GM12878 (cell line): ENCODE results near the gene GCNT1. TPM values are rescaled to one million over a fixed set of nuclear protein-coding genes. Genes with fewer than 3 reads are reported as not detected.

Experiments used
- ATAC-seq: fragments of 200-7000 bp; cut with Tn5 transposase; 3 replicates; pipeline ENCODE4 v1.9.1; 2020; ENCODE audit warnings: mild to moderate bottlenecking, moderate library complexity
- BruUV-seq: library from RNA; stranded (reverse); fragments of 400-500 nt; replicated peaks from 2 replicates; lab custom pipeline; 2021; lab: Mats Ljungman, UMichigan
- CTCF ChIA-PET: fragments of 300-600 bp; sonication (Branson Sonifier 250); formaldehyde crosslinking; extraction: SDS; loops from one replicate; lab custom pipeline; 2021; ENCODE audit warnings: inconsistent platforms; lab: Yijun Ruan, JAX
- POLR2A ChIA-PET: fragments of 350-600 bp; formaldehyde crosslinking; extraction: SDS; loops from one replicate; lab custom pipeline; 2021; ENCODE audit warnings: inconsistent platforms; lab: Charles Lee
- RAD21 ChIA-PET: fragments of 300-600 bp; sonication (Branson Sonifier 250); formaldehyde crosslinking; loops from one replicate; lab custom pipeline; 2023; ENCODE audit warnings: antibody characterized with exemption; ENCODE audit not compliant: unreplicated experiment; lab: Charles Lee
- SMC1A ChIA-PET: fragments of 300-600 bp; sonication (Branson Sonifier 250); formaldehyde crosslinking; loops from one replicate; lab custom pipeline; 2023; ENCODE audit not compliant: unreplicated experiment, uncharacterized antibody; lab: Charles Lee
- DNase-seq: peaks from one replicate; pipeline ENCODE4 v3.0.0-alpha.2; 2011; ENCODE audit warnings: low read depth, low spot score
- FAIRE-seq: peaks from 3 replicates; lab custom pipeline; 2011; peaks lifted over from hg19 to GRCh38; lab: Jason Lieb, UNC
- H2AFZ ChIP-seq: 2 replicates; pipeline ENCODE4 v1.6.0; 2011; ENCODE audit warnings: low read depth, low read length, control low read depth; ENCODE audit not compliant: control insufficient read depth
- H3K27ac ChIP-seq: 2 replicates; pipeline ENCODE4 v1.5.1; 2011; ENCODE audit warnings: control low read depth; ENCODE audit not compliant: control insufficient read depth, insufficient read depth
- H3K27me3 ChIP-seq, 2 experiments: replicated peaks in 1 of 2; 2 replicates each; pipeline versions ENCODE4 v1.6.0 to v1.6.1; 2011; ENCODE audit warnings: low read length in 1 of 2; ENCODE audit not compliant: control insufficient read depth in 2 of 2, insufficient read depth in 2 of 2
- H3K36me3 ChIP-seq, 2 experiments: 2 replicates each; pipeline ENCODE4 v1.5.1; 2011; ENCODE audit warnings: low read length in 1 of 2; ENCODE audit not compliant: control insufficient read depth in 2 of 2, insufficient read depth in 2 of 2
- H3K4me1 ChIP-seq: 2 replicates; pipeline ENCODE4 v1.6.1; 2011; ENCODE audit warnings: mild to moderate bottlenecking, low read length, moderate library complexity, mixed read lengths; ENCODE audit not compliant: control insufficient read depth, insufficient read depth
- H3K4me2 ChIP-seq: 2 replicates; pipeline ENCODE4 v1.6.0; 2011; ENCODE audit warnings: control low read depth; ENCODE audit not compliant: control insufficient read depth, insufficient read depth
- H3K4me3 ChIP-seq: fragments of 200-600 bp; sonication (generic); 2 replicates; pipeline ENCODE4 v1.5.1; 2016
- H3K79me2 ChIP-seq: 2 replicates; pipeline ENCODE4 v1.6.0; 2011; ENCODE audit warnings: low read length; ENCODE audit not compliant: control insufficient read depth, insufficient read depth
- H3K9ac ChIP-seq: 2 replicates; pipeline ENCODE4 v1.8.0; 2011; ENCODE audit warnings: low read length, control low read depth, mixed read lengths; ENCODE audit not compliant: control insufficient read depth, insufficient read depth
- H3K9me3 ChIP-seq: replicated peaks from 3 replicates; pipeline ENCODE4 v1.5.1; 2011; ENCODE audit warnings: mild to moderate bottlenecking, low read length; ENCODE audit not compliant: control insufficient read depth, insufficient read depth
- H4K20me1 ChIP-seq: 2 replicates; pipeline ENCODE4 v1.6.0; 2011; ENCODE audit not compliant: control insufficient read depth, insufficient read depth
- CHD4 ChIP-seq: fragments of 200-600 bp; sonication (generic); IDR thresholded peaks from 2 replicates; pipeline ENCODE4 v1.6.1; 2016; ENCODE audit warnings: mild to moderate bottlenecking
- EZH2 ChIP-seq: IDR thresholded peaks from 2 replicates; pipeline ENCODE4 v1.6.1; 2012; ENCODE audit warnings: low read depth, mild to moderate bottlenecking, control low read depth, inconsistent platforms, low read length, borderline replicate concordance; ENCODE audit not compliant: control insufficient read depth
- RFX5 ChIP-seq: IDR thresholded peaks from 2 replicates; pipeline ENCODE4 v1.6.1; 2011; ENCODE audit warnings: low read depth, low read length, improper control_type of control experiment
- SMAD1 ChIP-seq: fragments of 450-650 bp; IDR thresholded peaks from 2 replicates; pipeline ENCODE4 v1.6.1; 2018; ENCODE audit warnings: mild to moderate bottlenecking, low read depth; ENCODE audit not compliant: partially characterized antibody
- WGBS: methylation state at CpG from one replicate; pipeline ENCODE4 v1.1.6; 2016; ENCODE audit warnings: low lambda C conversion rate; ENCODE audit not compliant: insufficient replicate concordance, insufficient coverage; ENCODE audit errors: missing lambda C conversion rate; 5-methylcytosine and 5-hydroxymethylcytosine counted together
- in situ Hi-C: fragments of 300-500 bp; cut with MboI; formaldehyde crosslinking; loops from 9 replicates; pipeline ENCODE4 v1.14.3; 2018; ENCODE audit warnings: mixed read lengths
- intact Hi-C: fragments of 100-400 bp; cut with micrococcal nuclease; formaldehyde crosslinking; loops from one replicate; pipeline ENCODE4 v1.14.2; 2022; ENCODE audit not compliant: unreplicated experiment
- polyA plus RNA-seq, 11 experiments: library from polyadenylated mRNA; depleted of rRNA in 4 of 11; unstranded in 6 of 11; stranded (reverse) in 5 of 11; fragments of >200 nt; fragmentation: Nextera tagmentation in 4 of 11; fragmentation: Illumina TruSeq in 1 of 11; extraction: Ambion mirVana in 4 of 11; extraction: Trizol in 1 of 11; gene quantifications; 1 replicate in 1 of 11; 2 replicates in 10 of 11; pipeline versions ENCODE4 v1.2.1 to v1.2.3, GENCODE V29; 2011 to 2016; ENCODE audit warnings: inconsistent platforms in 2 of 11, missing spikeins in 2 of 11, low read depth in 1 of 11
- total RNA-seq, 4 experiments: library from RNA; depleted of rRNA in 3 of 4; stranded (reverse); fragments of >200 nt in 3 of 4; fragmentation: Illumina TruSeq in 1 of 4; extraction: Trizol in 1 of 4; gene quantifications; 2 replicates each; pipeline versions ENCODE4 v1.2.1 to v1.2.3, GENCODE V29; 2013 to 2021

Gene GCNT1
- total and polyA plus RNA-seq, 10 of the 15 experiments (the other 5 are each of a cell fraction or from before 2014, with no cell fraction given): 2.8 to 17.8 (median 7.1) TPM

- SMC1A ChIA-PET: no interaction called here
- intact Hi-C loops: no loop called here
- POLR2A ChIA-PET: no interaction called here
Measured at GRCh38 chr9:76528642-76529190, 69.7 kb downstream of the GCNT1 start.

GRCh38 chr9:76529653-76530052 is 70.7 kb downstream of the GCNT1 start:
- ChIA-PET CTCF (no interaction called here), POLR2A (no interaction called here), SMC1A (no interaction called here), RAD21 (no interaction called here)
- ATAC-seq (no peak), FAIRE-seq (no peak), DNase-seq (no peak)
- H3K4me2 ChIP-seq: no peak overlapping the region
- no peaks in the 10 kb centered on the region for H3K36me3 ChIP-seq
- H3K27ac ChIP-seq: no peak overlapping the region
- in situ Hi-C loops (no loop called here), intact Hi-C loops (no loop called here)
- no peaks in the 10 kb centered on the region for H3K27me3 ChIP-seq
- BruUV-seq: no TSS peak
- no peaks in the 10 kb centered on the region; the same call in 2 of the 3 replicates for H3K9me3 ChIP-seq
- H3K4me1 ChIP-seq: peaks cover 6% of the 10 kb centered on the region
- H2AFZ ChIP-seq: no peak overlapping the region
- 86% methylated on average over 5 of the region's 5 CpGs for WGBS
- H3K4me3 ChIP-seq: no peak overlapping the region
- no peak overlapping the region for H3K9ac ChIP-seq
- no peak for TF ChIP-seq CHD4
- TF ChIP-seq EZH2: no peak
- H4K20me1 ChIP-seq: no peaks in the 10 kb centered on the region
- H3K79me2 ChIP-seq: no peaks in the 10 kb centered on the region

More at GRCh38 chr9:76528642-76529190, 69.7 kb downstream of the GCNT1 start:
- TF ChIP-seq SMAD1 (no peak), RFX5 (no peak)
- H2AFZ ChIP-seq: no peak overlapping the region
- no peaks in the 10 kb centered on the region; the same call in 2 of the 3 replicates for H3K9me3 ChIP-seq
- in situ Hi-C loops: no loop called here
- BruUV-seq: no TSS peak
- 81% methylated on average over 19 of the region's 20 CpGs for WGBS
- no peak overlapping the region for H3K4me2 ChIP-seq
- no peaks in the 10 kb centered on the region for H4K20me1 ChIP-seq
- H3K27ac ChIP-seq: no peak overlapping the region
- no peak overlapping the region for H3K4me3 ChIP-seq
- CTCF ChIA-PET: no interaction called here
- ATAC-seq (no peak), DNase-seq (no peak), FAIRE-seq (no peak)
- H3K4me1 ChIP-seq: peaks cover 6% of the 10 kb centered on the region
- H3K9ac ChIP-seq: no peak overlapping the region
- RAD21 ChIA-PET: no interaction called here
- H3K36me3 ChIP-seq: no peaks in the 10 kb centered on the region
- no peaks in the 10 kb centered on the region for H3K79me2 ChIP-seq
- H3K27me3 ChIP-seq: no peaks in the 10 kb centered on the region
